HCT116 (cell line): ENCODE measurements around the gene PDE6A. TPM values are rescaled to one million over a fixed set of nuclear protein-coding genes. Genes with fewer than 3 reads are reported as not detected.

Experiments used
- ATAC-seq: fragments of 200-7000 bp; cut with Tn5 transposase; 2 replicates; pipeline ENCODE4 v1.9.1; 2020; ENCODE audit warnings: mild to moderate bottlenecking, moderate library complexity
- BruUV-seq: library from RNA; stranded (reverse); fragments of 400-500 nt; replicated peaks from 2 replicates; lab custom pipeline; 2021; lab: Mats Ljungman, UMichigan
- CTCF ChIA-PET: fragments of 300-600 bp; sonication (Branson Sonifier 250); formaldehyde crosslinking; loops from one replicate; lab custom pipeline; 2021; ENCODE audit warnings: antibody characterized with exemption; lab: Charles Lee
- POLR2A ChIA-PET: fragments of 300-600, 350-600 bp; sonication (Branson Sonifier 250); formaldehyde crosslinking; loops from one replicate; lab custom pipeline; 2021; ENCODE audit warnings: antibody characterized with exemption; lab: Charles Lee
- RAD21 ChIA-PET, 2 experiments: fragments of 300-600 bp; sonication (Branson Sonifier 250); formaldehyde crosslinking; loops; one replicate each; lab custom pipeline; 2023; ENCODE audit warnings: low total read pairs in 2 of 2; ENCODE audit not compliant: uncharacterized antibody in 2 of 2, unreplicated experiment in 2 of 2, low non-redundant PET in 1 of 2; lab: Charles Lee
- DNase-seq: peaks from one replicate; pipeline ENCODE4 v3.0.0-alpha.2; 2010; ENCODE audit warnings: low read depth, low spot score
- H2AFZ ChIP-seq: fragments of 200-600 bp; shearing (Covaris generic), sonication (generic); 2 replicates; pipeline ENCODE4 v1.6.1; 2017; ENCODE audit warnings: low read depth, mixed run types, mixed read lengths, antibody characterized with exemption, low read length; ENCODE audit not compliant: poor library complexity, severe bottlenecking
- H3K27ac ChIP-seq: 2 replicates; pipeline ENCODE4 v1.5.1; 2012; ENCODE audit warnings: low read depth, low read length
- H3K27me3 ChIP-seq: fragments of 200-600 bp; sonication (generic); 2 replicates; pipeline ENCODE4 v1.6.1; 2016; ENCODE audit warnings: mixed run types, low read length, mixed read lengths; ENCODE audit not compliant: insufficient read depth
- H3K36me3 ChIP-seq, 2 experiments: fragments of 200-500 bp in 1 of 2; fragments of 200-600 bp in 1 of 2; sonication (Bioruptor generic) in 1 of 2; sonication (generic) in 1 of 2; 2 replicates each; pipeline versions ENCODE4 v1.5.1 to v1.6.1; 2014 to 2016; ENCODE audit warnings: low read length in 2 of 2, inconsistent platforms in 1 of 2, mixed read lengths in 1 of 2, mixed run types in 1 of 2; ENCODE audit not compliant: insufficient read depth in 2 of 2, control insufficient read depth in 1 of 2
- H3K4me1 ChIP-seq, 2 experiments: fragments of 200-600 bp in 1 of 2; sonication (generic) in 1 of 2; 2 replicates each; pipeline versions ENCODE4 v1.5.1 to v1.6.1; 2012 to 2017; ENCODE audit warnings: low read length in 2 of 2, inconsistent platforms in 1 of 2, mild to moderate bottlenecking in 1 of 2, mixed read lengths in 1 of 2, mixed run types in 1 of 2, moderate library complexity in 1 of 2; ENCODE audit not compliant: insufficient read depth in 2 of 2, control insufficient read depth in 1 of 2
- H3K4me2 ChIP-seq: fragments of 200-600 bp; sonication (generic); 2 replicates; pipeline ENCODE4 v1.6.1; 2017; ENCODE audit warnings: mixed run types, low read length, mixed read lengths
- H3K4me3 ChIP-seq, 2 experiments: fragments of 200-600 bp in 1 of 2; sonication (generic) in 1 of 2; replicated peaks in 1 of 2; 2 replicates each; pipeline ENCODE4 v1.5.1; 2011 to 2016; ENCODE audit warnings: low read length in 2 of 2, control low read depth in 1 of 2, low read depth in 1 of 2, mild to moderate bottlenecking in 1 of 2, mixed read lengths in 1 of 2, mixed run types in 1 of 2
- H3K79me2 ChIP-seq: fragments of 200-600 bp; sonication (generic); 2 replicates; pipeline ENCODE4 v1.6.1; 2017; ENCODE audit warnings: mild to moderate bottlenecking, mixed run types, low read length, moderate library complexity, mixed read lengths; ENCODE audit not compliant: insufficient read depth
- H3K9ac ChIP-seq: fragments of 200-600 bp; sonication (generic); 2 replicates; pipeline ENCODE4 v1.6.1; 2016; ENCODE audit warnings: low read length, mixed read lengths
- H3K9me2 ChIP-seq: fragments of 200-600 bp; sonication (generic), shearing (Covaris generic); 2 replicates; pipeline ENCODE4 v1.6.1; 2017; ENCODE audit warnings: mixed run types, mild to moderate bottlenecking, moderate library complexity; ENCODE audit not compliant: insufficient read depth
- H3K9me3 ChIP-seq, 2 experiments: fragments of 200-500 bp in 1 of 2; fragments of 200-600 bp in 1 of 2; sonication (Bioruptor generic) in 1 of 2; sonication (generic) in 1 of 2; 2 replicates each; pipeline ENCODE4 v1.6.1; 2014 to 2017; ENCODE audit warnings: low read length in 2 of 2, mixed read lengths in 2 of 2, inconsistent platforms in 1 of 2, low read depth in 1 of 2, mild to moderate bottlenecking in 1 of 2, mixed run types in 1 of 2, moderate library complexity in 1 of 2; ENCODE audit not compliant: control insufficient read depth in 1 of 2, insufficient read depth in 1 of 2
- H4K20me1 ChIP-seq: fragments of 200-600 bp; sonication (generic), shearing (Covaris generic); 2 replicates; pipeline ENCODE4 v1.6.1; 2017; ENCODE audit warnings: mixed run types, mild to moderate bottlenecking, moderate library complexity; ENCODE audit not compliant: insufficient read depth
- POLR2AphosphoS5 ChIP-seq: IDR thresholded peaks from 2 replicates; pipeline ENCODE4 v1.6.1; 2011; ENCODE audit warnings: mild to moderate bottlenecking, low read depth, low read length, moderate library complexity
- SP1 ChIP-seq: IDR thresholded peaks from 2 replicates; pipeline ENCODE4 v1.6.1; 2012; ENCODE audit warnings: low read depth
- TCF7L2 ChIP-seq: IDR thresholded peaks from 2 replicates; pipeline ENCODE4 v1.7.0; 2011; ENCODE audit warnings: borderline replicate concordance, inconsistent platforms; ENCODE audit not compliant: insufficient read depth, insufficient read length; ENCODE audit errors: extremely low read depth
- YY1 ChIP-seq: IDR thresholded peaks from 2 replicates; pipeline ENCODE4 v1.6.1; 2011; ENCODE audit warnings: low read length, low read depth, moderate library complexity, mild to moderate bottlenecking; ENCODE audit not compliant: insufficient replicate concordance; ENCODE audit errors: extremely low read depth
- ZBTB33 ChIP-seq: IDR thresholded peaks from 2 replicates; pipeline ENCODE4 v1.6.1; 2011; ENCODE audit warnings: mild to moderate bottlenecking, low read length, moderate library complexity; ENCODE audit not compliant: insufficient replicate concordance; ENCODE audit errors: extremely low read depth
- intact Hi-C: fragments of 100-400 bp; cut with micrococcal nuclease; formaldehyde crosslinking; loops from 2 replicates; pipeline ENCODE4 v1.10.0; 2022
- total RNA-seq: library from RNA; stranded (reverse); gene quantifications from one replicate; pipeline ENCODE4 v1.2.1, GENCODE V29; 2021; ENCODE audit not compliant: unreplicated experiment

Gene PDE6A
- total RNA-seq, 1 experiment from 2014 or later: not detected

- H3K4me1 ChIP-seq: peaks cover 0 to 5% of the 10 kb centered on the region in 2 experiments; a peak in 1 of 4 replicates
- H3K79me2 ChIP-seq: no peaks in the 10 kb centered on the region
- ChIA-PET CTCF (interaction anchor here (0.9 to 1.3 kb wide), 3 partner anchors 9 to 153 kb away, joined by 3 to 6 read pairs (median 4); no protein-coding TSS in a partner anchor), POLR2A (no interaction called here), RAD21 (interaction anchor here in 1 of 2 experiments (1.1 kb wide), 1 partner anchor 142 kb away, joined by 6 read pairs; no protein-coding TSS in a partner anchor)
- no peaks in the 10 kb centered on the region for H4K20me1 ChIP-seq
- no peak for DNase-seq
- no peak overlapping the region for H3K9ac ChIP-seq
- no peak overlapping the region for H3K27ac ChIP-seq
- H3K4me3 ChIP-seq: no peak overlapping the region
- H2AFZ ChIP-seq: no peak overlapping the region
- ATAC-seq: no peak
- H3K27me3 ChIP-seq: no peaks in the 10 kb centered on the region
- no peaks in the 10 kb centered on the region for H3K36me3 ChIP-seq
- intact Hi-C loops: no loop called here
- no peaks in the 10 kb centered on the region for H3K9me3 ChIP-seq
- no TSS peak for BruUV-seq
- H3K4me2 ChIP-seq: no peak overlapping the region
- TF ChIP-seq YY1: no peak
- TF ChIP-seq TCF7L2: no peak
- TF ChIP-seq SP1: no peak
- no peak for TF ChIP-seq POLR2AphosphoS5
- no peak for TF ChIP-seq ZBTB33
- no peaks in the 10 kb centered on the region for H3K9me2 ChIP-seq
These were observed 124.6 kb downstream of the PDE6A start for GRCh38 chr5:149820012-149820411.

GRCh38 chr5:149818116-149818515 is 126.5 kb downstream of the PDE6A start:
- no peaks in the 10 kb centered on the region for H3K36me3 ChIP-seq
- ChIA-PET RAD21 (no interaction called here), CTCF (interaction anchor here (1.8 kb wide), 1 partner anchor 10 kb away, joined by 5 read pairs; no protein-coding TSS in a partner anchor)
- H3K9me3 ChIP-seq: no peaks in the 10 kb centered on the region
- ATAC-seq: no peak
- no peaks in the 10 kb centered on the region for H4K20me1 ChIP-seq
- intact Hi-C loops: no loop called here
- H2AFZ ChIP-seq: no peak overlapping the region
- no peak for TF ChIP-seq YY1
- TF ChIP-seq, all 23 proteins: peak for 0
- Histone ChIP-seq H3K79me2 (no peaks in the 10 kb centered on the region), H3K9me2 (no peaks in the 10 kb centered on the region), H3K27ac (no peak overlapping the region), H3K4me3 (no peak overlapping the region), H3K4me1 (peaks cover 0 to 2% of the 10 kb centered on the region in 2 experiments; a peak in 1 of 4 replicates), H3K4me2 (no peak overlapping the region), H3K27me3 (no peaks in the 10 kb centered on the region), H3K9ac (no peak overlapping the region)
- POLR2A ChIA-PET: no interaction called here
- no peak for DNase-seq
- BruUV-seq: no TSS peak
